Placental pericyte (primary cell): ENCODE measurements around the gene LRRC46. TPM values are rescaled to one million over a fixed set of nuclear protein-coding genes. Genes with fewer than 3 reads are reported as not detected.

Source experiments
- total RNA-seq: library from RNA; depleted of rRNA; stranded (reverse); fragments of >200 nt; gene quantifications from 2 replicates; pipeline ENCODE4 v1.2.3, GENCODE V29; 2012

LRRC46 gene, protein sequence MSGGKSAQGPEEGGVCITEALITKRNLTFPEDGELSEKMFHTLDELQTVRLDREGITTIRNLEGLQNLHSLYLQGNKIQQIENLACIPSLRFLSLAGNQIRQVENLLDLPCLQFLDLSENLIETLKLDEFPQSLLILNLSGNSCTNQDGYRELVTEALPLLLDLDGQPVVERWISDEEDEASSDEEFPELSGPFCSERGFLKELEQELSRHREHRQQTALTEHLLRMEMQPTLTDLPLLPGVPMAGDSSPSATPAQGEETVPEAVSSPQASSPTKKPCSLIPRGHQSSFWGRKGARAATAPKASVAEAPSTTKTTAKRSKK
- total RNA-seq = 0.22 and 0.29 TPM in 2 replicates

DNA sequence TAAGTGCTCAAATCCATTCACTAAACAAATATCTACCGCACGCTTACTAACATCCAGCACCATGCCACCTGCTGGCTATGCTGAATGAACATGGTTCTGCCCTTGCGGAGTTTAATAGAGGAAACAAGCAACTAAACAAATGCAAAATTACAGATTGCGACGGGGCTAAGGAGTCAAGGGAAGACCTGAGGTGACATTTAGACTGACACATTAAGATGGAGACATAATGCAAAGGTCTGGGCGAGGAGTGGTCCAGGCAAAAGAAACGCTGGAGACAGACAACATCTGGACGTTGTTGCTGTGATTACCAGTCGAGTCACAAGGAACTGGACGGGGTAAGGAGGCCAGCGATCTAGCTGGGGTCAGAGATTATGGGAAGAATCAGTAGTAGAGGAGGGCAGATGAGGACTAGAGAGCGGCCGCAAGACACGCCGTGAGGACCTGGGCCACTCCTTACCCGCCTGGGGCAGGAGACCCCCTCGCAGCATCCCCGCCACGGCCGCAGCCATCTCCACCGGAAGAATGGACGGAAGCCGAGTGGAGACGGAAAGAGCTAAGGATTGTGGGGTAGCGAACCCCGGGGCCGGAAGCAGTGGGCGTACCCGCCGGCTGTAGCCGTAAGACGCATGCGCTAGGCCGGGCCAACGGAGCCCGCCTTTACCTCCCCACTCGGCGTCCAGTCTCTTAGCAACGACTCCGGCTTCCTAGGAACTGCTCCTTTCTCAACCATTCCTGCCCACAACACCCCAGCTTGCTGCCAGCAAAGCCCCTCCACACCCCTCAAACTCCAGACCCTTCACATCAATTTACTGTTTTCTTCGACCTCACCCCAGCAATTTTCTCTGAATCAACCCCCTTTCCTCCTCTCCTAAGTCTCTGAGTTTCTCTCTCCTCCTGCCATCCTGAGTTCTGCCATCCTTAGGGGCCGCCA lies at the start of gene LRRC46, which contains the start of gene MRPL10:
Gene LRRC46 (plus strand): TSS at position 668 of the 931 bp plus-strand sequence. CDS start 320 bp downstream, outside the sequence.
Gene MRPL10 (minus strand): TSS at position 539 of the 931 bp plus-strand sequence. CDS start 30 bp downstream, at position 509.

DNA sequence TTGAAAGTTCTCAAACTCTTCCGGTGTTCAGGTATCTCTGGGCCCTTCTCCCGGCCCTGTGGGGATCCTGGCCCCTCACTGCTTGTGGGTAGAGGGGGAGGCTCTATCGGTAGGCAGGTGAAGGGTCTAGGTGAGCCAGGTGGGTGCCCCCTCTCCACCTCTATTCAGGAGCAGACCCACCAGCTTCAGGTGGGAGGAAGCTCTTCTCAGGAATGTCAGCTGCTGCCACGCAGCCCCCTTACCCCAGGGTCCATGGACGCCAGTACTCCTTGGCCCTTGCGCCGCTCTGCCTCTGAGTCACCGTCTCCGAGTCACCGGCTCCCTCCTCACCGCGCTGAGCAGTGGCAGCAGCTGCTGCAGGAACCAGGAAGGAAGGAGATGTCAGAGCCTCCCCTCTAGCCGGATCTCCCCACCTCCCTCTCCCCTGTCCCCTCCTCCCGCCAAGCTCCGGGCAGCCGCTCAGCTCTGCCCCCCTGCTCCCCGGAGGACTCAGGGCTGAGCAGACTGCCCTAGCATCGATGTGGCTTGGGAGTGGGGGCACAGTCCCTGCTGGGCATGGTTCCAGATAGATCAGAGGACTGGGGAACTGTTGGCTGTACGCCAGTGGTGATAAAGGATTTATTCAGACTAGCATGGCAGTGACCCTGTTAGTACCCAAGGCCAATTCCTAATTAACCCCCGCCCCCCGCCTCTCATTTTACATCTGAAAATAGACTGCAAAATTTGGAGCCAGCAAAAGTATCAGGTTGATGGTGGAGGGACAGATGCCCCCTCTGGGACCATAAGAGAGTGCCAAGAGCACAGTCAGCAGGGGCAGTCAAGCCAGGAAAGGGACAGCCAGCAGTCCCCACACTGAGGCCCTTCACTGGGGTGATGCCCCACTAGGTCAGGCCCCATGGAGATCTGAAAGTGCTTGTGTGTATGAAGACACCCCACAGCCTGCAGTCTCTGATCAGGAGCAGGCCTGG lies 9.8 kb upstream of the LRRC46 start, which contains the start of gene OSBPL7:
Gene OSBPL7 (minus strand): TSS at position 371 of the 968 bp plus-strand sequence. CDS start 1,516 bp downstream, outside the sequence.

DNA sequence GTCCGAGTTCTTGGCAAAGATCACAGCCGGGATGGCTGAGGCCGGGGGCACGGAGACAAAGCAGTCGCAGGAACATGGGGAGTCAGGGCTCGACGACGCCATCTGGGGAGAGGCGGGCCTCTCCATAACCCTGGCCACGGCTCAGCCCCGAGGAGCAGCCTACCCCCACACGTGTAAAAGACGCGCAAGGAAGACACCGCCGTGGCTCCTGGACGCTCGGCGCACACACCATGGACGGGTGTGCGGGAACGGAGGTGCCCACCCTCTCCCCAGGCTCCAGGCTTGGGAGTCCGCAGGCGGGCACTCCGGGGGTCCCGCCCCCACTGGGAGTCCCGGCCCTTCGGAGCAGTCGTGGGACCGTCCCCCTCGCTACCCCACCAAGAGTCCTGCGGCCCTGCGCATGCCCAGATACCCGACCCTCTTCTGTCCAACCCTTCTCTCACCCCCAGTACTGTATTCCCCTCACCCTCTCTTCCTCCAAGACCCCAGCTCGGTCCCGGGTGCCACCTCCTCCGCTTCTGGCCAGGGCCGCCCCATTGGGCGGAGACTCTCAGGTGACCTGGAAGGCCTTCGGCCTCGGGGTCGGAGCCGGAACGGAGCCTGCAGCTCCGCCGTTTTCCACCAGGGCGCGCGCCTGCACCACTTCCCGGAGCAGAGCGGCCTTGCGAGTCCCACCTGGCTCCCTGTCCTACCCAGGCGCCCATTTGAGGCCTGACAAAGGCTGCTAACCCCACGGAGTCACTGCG lies 9.4 kb downstream of the LRRC46 start, which contains the start of gene SCRN2:
Gene SCRN2 (minus strand): TSS at position 532 of the 746 bp plus-strand sequence. CDS start 430 bp downstream, at position 102.

DNA sequence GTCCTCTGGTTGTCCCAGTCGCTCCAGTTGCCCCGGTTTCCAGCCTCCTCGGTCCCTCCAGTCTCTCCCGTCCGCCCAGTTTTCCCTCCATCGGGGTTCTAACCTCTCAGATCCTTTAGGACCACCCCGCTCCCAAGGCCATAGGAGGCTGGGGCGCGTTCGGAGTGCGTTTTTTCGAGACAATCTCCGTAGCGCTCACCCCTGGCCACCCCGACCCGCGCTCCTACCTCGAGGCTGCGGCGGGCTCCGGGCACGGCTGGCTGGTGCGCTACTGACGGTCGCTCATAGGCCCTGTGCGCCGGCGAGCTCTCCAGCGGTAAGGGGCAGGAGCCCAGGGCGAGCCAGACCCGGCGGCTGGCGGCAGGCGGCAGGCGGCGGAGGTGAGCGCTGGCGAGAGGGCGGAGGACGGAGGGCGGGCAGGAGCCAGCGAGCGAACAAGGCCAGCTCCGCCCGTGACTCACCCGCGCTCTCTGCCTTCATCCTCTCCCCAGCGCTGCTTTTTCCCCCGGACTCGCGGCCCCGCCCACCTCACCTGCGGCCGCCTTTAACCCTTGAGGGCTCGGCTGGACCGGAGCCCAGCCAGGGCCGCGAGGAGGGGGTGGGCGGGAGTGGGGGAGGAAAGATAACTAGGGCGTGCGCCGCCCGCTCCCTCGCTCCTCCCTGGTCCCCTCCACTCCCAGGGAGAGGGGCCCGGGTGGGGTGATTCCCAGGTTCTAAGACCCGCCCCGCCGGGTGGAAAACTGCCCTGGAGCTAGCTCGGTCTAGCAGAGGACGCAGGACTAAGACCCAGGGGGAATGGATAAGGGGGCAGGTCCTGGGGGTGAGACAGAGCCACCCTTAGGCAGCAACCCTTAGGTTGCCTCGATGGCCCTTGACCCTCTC lies 19.5 kb downstream of the LRRC46 start, which contains the start of gene SP6:
Gene SP6 (minus strand): TSS at position 472 of the 882 bp plus-strand sequence. CDS start 2,734 bp downstream, outside the sequence.

Other genes starting within 250 kb of the LRRC46 start
- gene KPNB1, start 181.8 kb upstream of the LRRC46 start, total RNA-seq = 545 and 705 TPM in 2 replicates
- 9.3 and 12.9 TPM in 2 replicates for gene TBKBP1, start 137.5 kb upstream of the LRRC46 start, total RNA-seq
- gene TBX21, start 98.4 kb upstream of the LRRC46 start, total RNA-seq = 0.29 TPM in 1 of 2 replicates, not detected in the other
- 3.5 and 4.3 TPM in 2 replicates for gene OSBPL7, start 9.9 kb upstream of the LRRC46 start, total RNA-seq
- gene MRPL10, start 129 bp upstream of the LRRC46 start, total RNA-seq = 30.6 and 56.2 TPM in 2 replicates
- 30.8 and 33.7 TPM in 2 replicates for gene SCRN2, start 9.6 kb downstream of the LRRC46 start, total RNA-seq
- gene SP6, start 19.5 kb downstream of the LRRC46 start, total RNA-seq = 0.22 and 0.43 TPM in 2 replicates
- gene SP2, start 64.6 kb downstream of the LRRC46 start, total RNA-seq = 3.7 and 6.6 TPM in 2 replicates
- 37.9 and 52.0 TPM in 2 replicates for gene PNPO, start 109.9 kb downstream of the LRRC46 start, total RNA-seq
- not detected in 2 replicates for gene PRR15L, start 126.2 kb downstream of the LRRC46 start, total RNA-seq
- 45.5 and 85.3 TPM in 2 replicates for gene CDK5RAP3, start 139.4 kb downstream of the LRRC46 start, total RNA-seq
- 35.1 and 90.2 TPM in 2 replicates for gene COPZ2, start 206.1 kb downstream of the LRRC46 start, total RNA-seq
- 107 and 420 TPM in 2 replicates for gene NFE2L1, start 216.7 kb downstream of the LRRC46 start, total RNA-seq